Memory B cell (primary cell): ENCODE measurements around the gene PRICKLE4.

Experiments
- ATAC-seq: fragments of 150-1000 bp; cut with Tn5 transposase; 2 replicates; pipeline ENCODE4 v1.10.0; 2021; ENCODE audit warnings: low read depth, mild to moderate bottlenecking, moderate library complexity
- DNase-seq, 2 donors: peaks; one replicate each; pipeline ENCODE4 v3.0.0; 2022; ENCODE audit warnings: low spot score in 2 of 2
- H3K27ac Mint-ChIP-seq: one replicate; pipeline ENCODE4 v1.8.0; 2022; ENCODE audit warnings: mild to moderate bottlenecking, moderate library complexity, mixed read lengths
- H3K27me3 Mint-ChIP-seq: one replicate; pipeline ENCODE4 v1.8.0; 2022; ENCODE audit warnings: mixed read lengths
- H3K36me3 Mint-ChIP-seq: one replicate; pipeline ENCODE4 v1.8.0; 2022; ENCODE audit warnings: mild to moderate bottlenecking, mixed read lengths
- H3K4me1 Mint-ChIP-seq: one replicate; pipeline ENCODE4 v1.8.0; 2022; ENCODE audit warnings: mixed read lengths
- H3K4me3 Mint-ChIP-seq: one replicate; pipeline ENCODE4 v1.8.0; 2022; ENCODE audit warnings: mild to moderate bottlenecking, moderate library complexity, mixed read lengths
- H3K9me3 Mint-ChIP-seq: one replicate; pipeline ENCODE4 v1.8.0; 2022; ENCODE audit warnings: mixed read lengths

The PRICKLE4 gene

DNA sequence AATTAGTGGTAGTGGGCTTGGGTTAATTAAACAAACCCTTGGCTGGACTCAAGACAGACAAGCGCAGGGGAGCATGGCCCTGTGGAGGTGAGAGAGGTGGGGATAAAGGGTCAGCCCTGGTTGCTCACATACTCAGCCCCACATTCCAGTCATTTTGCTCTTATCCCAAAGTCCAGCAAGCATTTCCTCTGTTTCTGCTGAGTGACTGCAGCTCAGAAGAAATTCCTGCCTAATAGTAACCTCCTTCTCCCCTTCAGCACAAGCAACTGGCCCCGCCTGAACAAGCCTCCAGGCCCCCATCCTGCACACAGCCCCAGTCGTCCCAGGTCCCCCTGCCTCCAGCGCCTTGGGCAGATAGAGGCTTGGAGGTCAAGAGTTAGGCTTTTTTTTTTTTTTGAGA, 41.5 kb upstream of the PRICKLE4 start:
- no peak for DNase-seq
- peaks cover 3% of the 10 kb centered on the region for H3K27me3 Mint-ChIP-seq
- no peak overlapping the region for H3K4me3 Mint-ChIP-seq
- H3K27ac Mint-ChIP-seq, result no peak overlapping the region
- no peaks in the 10 kb centered on the region for H3K36me3 Mint-ChIP-seq
- no peak for ATAC-seq
- peaks cover 7% of the 10 kb centered on the region for H3K4me1 Mint-ChIP-seq
- H3K9me3 Mint-ChIP-seq, result no peaks in the 10 kb centered on the region

DNA sequence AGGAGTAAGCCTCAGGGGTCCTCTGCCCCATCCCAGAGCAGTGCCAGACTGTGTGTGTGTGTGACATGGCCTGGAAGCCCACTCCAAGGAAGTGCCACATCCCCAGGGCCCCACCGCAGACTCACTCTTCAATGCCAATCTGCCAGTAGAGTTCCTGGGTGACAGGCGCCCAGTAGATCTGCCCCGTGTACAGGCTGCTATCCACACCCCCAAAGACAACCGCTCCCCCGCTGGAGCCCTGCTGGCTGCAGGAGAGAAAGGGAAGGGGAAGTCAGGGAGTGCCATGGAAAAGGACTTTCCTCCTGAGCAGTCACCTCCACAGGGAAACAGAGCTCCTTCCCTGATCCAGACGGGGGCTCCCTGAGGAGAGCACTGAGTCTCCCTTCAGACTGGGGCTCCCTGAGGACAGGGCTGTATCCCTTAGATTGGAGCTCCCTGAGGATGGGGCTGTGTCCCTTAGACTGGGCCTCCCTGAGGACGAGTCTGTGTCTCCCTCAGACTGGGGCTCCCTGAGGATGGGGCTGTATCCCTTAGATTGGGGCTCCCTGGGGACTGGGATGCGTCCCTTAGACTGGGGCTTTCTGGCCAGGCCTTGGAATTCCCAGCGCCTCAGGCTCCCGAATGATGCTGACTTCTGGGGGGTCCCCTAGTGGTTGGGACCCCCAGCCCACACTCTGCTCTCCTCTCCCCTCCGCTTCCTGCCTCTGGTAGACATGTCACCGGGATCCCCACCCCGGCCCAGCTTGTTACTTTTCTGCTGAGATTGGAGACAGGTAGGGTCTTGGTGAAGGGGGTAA, 40.0 kb upstream of the PRICKLE4 start:
- Mint-ChIP-seq H3K27ac (no peak overlapping the region), H3K9me3 (no peaks in the 10 kb centered on the region), H3K27me3 (peaks cover 6% of the 10 kb centered on the region), H3K36me3 (no peaks in the 10 kb centered on the region), H3K4me1 (peaks cover 10% of the 10 kb centered on the region), H3K4me3 (no peak overlapping the region)
- DNase-seq (no peak), ATAC-seq (no peak)

DNA sequence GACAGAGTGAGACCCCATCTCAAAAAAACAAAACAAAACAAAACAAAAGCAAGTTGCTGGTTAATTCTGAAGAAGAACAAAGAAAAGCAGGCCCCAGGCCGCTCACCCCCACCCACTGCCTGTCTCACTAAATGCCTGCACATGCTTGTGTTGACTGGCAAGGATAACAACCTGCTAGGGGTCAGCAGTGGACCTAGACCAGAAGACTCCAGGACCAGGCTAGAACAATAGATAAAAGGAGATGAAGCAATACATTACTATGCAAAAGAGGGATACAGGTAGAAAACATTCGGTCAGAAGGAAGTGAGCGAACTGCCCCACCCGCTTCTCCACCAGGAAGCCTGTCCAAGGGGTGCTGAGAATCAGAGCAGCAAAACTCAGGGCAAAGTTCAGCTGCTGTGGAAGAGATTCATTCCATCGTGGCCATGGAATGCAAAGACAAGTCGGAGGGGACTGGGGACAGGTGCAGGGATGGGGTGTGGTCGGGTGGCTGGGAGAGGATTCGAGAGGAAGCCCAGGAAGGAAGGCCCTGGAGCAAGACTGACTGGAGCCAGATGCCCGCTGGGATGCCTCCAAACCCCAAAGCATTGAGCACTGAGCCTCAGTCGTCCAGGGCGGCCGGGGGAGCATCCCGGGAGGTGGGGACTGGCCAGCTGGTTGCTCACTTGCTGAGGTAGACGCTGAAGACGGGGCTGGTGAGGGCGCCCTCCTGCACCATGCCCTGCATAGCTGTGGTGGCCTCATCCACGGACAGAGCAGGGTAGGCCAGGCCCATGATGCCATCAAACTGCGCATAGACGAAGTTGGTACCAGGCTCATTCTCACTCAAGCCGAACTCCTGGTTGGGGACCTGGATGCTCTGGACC, 38.7 kb upstream of the PRICKLE4 start:
- no peak for ATAC-seq
- Mint-ChIP-seq H3K4me1 (peaks cover 3% of the 10 kb centered on the region), H3K36me3 (no peaks in the 10 kb centered on the region), H3K9me3 (no peaks in the 10 kb centered on the region), H3K27me3 (peaks cover 6% of the 10 kb centered on the region), H3K4me3 (no peak overlapping the region), H3K27ac (peak overlapping the region; percentile 18)
- DNase-seq, result no peak

GRCh38 chr6:41743406-41744235, 37.0 kb upstream of the PRICKLE4 start:
- no peak overlapping the region for H3K27ac Mint-ChIP-seq
- peaks cover 8% of the 10 kb centered on the region for H3K27me3 Mint-ChIP-seq
- H3K4me3 Mint-ChIP-seq, result no peak overlapping the region
- no peaks in the 10 kb centered on the region for H3K9me3 Mint-ChIP-seq
- peaks cover 3% of the 10 kb centered on the region for H3K4me1 Mint-ChIP-seq
- ATAC-seq (no peak), DNase-seq (no peak)
- no peaks in the 10 kb centered on the region for H3K36me3 Mint-ChIP-seq

DNA sequence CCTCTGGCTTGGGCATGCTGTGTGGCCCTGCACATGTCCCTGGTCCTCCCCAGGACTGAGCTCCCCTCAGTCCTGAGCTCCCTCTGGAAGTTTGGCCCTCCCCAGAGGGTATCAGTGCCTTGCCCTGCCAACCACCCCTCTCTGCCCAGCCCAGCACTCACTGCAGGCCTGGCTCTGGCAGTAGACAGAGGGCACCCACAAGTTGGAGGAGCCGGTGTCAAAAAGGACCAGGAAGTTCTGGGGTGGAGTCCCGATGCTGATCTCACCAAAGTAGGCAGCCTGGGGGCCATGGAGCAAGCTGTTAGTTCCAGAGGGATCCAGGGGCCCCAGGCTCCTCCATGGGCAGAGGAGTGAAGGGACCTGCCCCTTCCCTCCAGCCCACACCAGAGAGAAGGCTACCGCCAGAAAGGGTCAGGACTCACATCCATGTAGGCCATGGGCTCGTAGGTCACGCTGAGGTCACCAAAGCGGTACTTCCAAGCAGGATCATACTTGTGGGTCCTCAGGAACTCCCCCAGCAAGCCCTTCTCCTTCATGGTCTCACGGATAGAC, 36.3 kb upstream of the PRICKLE4 start:
- H3K4me3 Mint-ChIP-seq, result no peak overlapping the region

DNA sequence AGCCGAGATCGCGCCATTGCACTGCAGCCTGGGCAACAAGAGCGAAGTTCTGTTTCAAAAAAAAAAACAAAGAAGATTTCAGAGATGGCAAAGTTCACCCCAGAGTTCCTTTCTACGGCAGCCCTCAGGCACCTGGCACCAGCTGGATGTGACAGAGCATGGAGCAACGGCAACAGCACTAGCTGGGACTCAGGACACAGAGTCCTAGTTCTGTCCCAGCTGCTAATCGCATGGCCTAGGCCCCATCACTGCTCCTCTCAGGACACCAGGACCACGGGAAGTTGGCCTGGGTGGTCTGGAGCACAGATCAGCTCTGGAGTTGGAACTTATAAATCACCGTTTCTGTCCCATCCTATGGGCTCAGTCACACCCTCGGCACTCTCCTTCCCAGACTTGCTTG, 34.5 kb upstream of the PRICKLE4 start:
- Mint-ChIP-seq H3K4me1 (peaks cover 3% of the 10 kb centered on the region), H3K36me3 (no peaks in the 10 kb centered on the region), H3K9me3 (no peaks in the 10 kb centered on the region), H3K27me3 (peaks cover 8% of the 10 kb centered on the region), H3K4me3 (no peak overlapping the region), H3K27ac (no peak overlapping the region)
- ATAC-seq (no peak), DNase-seq (no peak)

More for the DNA sequence above, 36.3 kb upstream of the PRICKLE4 start:
- H3K27me3 Mint-ChIP-seq, result peaks cover 8% of the 10 kb centered on the region
- no peak overlapping the region for H3K27ac Mint-ChIP-seq
- H3K9me3 Mint-ChIP-seq, result no peaks in the 10 kb centered on the region
- H3K36me3 Mint-ChIP-seq, result no peaks in the 10 kb centered on the region
- DNase-seq (no peak), ATAC-seq (no peak)
- H3K4me1 Mint-ChIP-seq, result peaks cover 3% of the 10 kb centered on the region

DNA sequence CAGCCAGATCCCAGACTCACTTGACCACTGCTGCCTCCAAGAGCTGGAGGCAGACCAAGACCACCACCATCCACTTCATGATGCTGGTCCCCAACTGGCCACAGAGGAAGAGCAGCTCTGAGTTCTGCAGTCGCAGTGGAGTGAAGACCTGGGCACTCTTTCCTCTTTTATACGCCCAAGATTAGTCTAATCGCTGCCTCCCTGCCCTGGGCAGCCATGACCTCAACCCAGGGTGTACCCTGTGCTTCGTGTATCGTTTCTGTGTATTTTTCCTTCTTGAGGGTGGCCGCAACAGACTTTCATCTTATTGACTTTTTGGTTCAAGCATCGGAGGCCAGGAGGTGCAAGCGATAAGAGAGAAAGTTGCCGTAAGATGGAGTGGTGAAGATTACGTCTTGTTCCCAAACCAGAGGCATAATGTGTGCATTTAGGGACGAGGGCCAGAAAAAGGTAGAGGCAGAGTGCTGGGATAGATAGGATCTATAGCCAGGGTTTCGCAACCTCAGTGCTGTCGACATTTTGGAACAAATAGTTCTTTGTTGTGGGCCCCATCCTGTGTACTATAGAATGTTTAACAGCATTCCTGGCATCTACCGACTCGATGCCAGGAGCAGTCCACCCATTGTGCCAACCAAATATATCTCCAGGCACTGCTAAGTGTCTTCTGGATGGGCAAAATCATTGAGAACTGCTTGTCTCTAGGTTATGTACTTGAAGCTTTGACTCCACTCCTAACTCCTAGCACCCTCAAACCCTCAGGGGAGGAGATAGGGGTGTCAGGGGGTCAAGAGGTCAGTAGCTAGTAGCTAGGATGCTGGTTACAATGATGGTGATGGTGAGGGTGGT, 33.1 kb upstream of the PRICKLE4 start, which contains the start of gene PGC:
TSS of gene PGC (minus strand) at position 142 of the 846 bp plus-strand sequence. CDS start at position 79, 63 bp downstream.
- DNase-seq, result no peak
- no peaks in the 10 kb centered on the region for H3K9me3 Mint-ChIP-seq
- peaks cover 7% of the 10 kb centered on the region for H3K27me3 Mint-ChIP-seq
- no peak for ATAC-seq
- H3K4me3 Mint-ChIP-seq, result no peak within 1 kb of the TSS
- H3K27ac Mint-ChIP-seq, result no peak within 1 kb of the TSS
- no peaks in the 10 kb centered on the region for H3K36me3 Mint-ChIP-seq
- H3K4me1 Mint-ChIP-seq, result peaks cover 3% of the 10 kb centered on the region

- no peaks in the 10 kb centered on the region for H3K36me3 Mint-ChIP-seq
- no peak for DNase-seq
- H3K4me3 Mint-ChIP-seq, result no peak overlapping the region
- H3K4me1 Mint-ChIP-seq, result peaks cover 3% of the 10 kb centered on the region
- ATAC-seq, result no peak
- peaks cover 8% of the 10 kb centered on the region for H3K27me3 Mint-ChIP-seq
- no peaks in the 10 kb centered on the region for H3K9me3 Mint-ChIP-seq
- H3K27ac Mint-ChIP-seq, result no peak overlapping the region
Observed at GRCh38 chr6:41748102-41748477, 32.5 kb upstream of the PRICKLE4 start.

DNA sequence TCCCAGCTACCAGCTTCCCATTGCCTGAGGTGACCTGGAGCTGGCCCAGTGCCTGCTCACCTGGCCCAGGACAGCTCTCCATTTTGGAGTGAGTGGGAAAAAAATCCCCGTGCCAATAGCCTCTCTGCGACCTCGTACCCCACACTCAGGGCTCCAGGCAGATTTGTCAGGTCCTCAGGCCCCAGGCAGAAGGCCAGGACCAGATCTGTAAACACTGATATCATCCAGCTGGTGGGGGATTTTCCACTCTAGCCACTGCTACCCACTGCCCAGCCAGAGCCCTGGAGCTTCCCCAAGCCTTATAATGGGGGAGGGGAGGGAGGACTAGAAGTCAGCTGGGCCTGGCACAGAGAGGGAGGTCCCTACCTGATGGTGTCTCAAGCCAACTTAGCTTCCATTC, 32.0 kb upstream of the PRICKLE4 start:
- DNase-seq, result no peak
- no peak for ATAC-seq
- Mint-ChIP-seq H3K27ac (no peak overlapping the region), H3K36me3 (no peaks in the 10 kb centered on the region), H3K4me1 (peaks cover 3% of the 10 kb centered on the region), H3K27me3 (peaks cover 9% of the 10 kb centered on the region), H3K9me3 (no peaks in the 10 kb centered on the region), H3K4me3 (no peak overlapping the region)

DNA sequence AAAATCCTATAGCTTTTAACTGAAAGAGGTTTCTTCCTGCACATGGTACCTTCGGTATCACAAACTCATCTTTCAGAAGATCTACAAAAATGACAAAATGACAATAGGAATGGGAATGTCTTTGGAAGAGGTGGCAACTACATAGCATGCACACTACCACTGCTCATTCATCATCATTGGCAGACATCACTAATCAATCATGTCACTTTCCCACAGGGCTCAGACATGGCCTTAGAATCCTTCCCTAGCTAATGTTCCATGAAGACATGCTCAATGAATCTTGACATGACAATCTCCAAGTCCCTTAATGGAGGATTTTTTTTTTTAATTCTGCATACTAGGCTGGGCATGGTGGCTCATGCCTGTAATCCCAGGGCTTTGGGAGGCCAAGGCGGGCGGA, 30.2 kb upstream of the PRICKLE4 start:
- no peaks in the 10 kb centered on the region for H3K4me1 Mint-ChIP-seq
- no peak for DNase-seq
- no peak overlapping the region for H3K27ac Mint-ChIP-seq
- no peak for ATAC-seq
- no peaks in the 10 kb centered on the region for H3K9me3 Mint-ChIP-seq
- no peaks in the 10 kb centered on the region for H3K36me3 Mint-ChIP-seq
- H3K27me3 Mint-ChIP-seq, result peaks cover 10% of the 10 kb centered on the region
- H3K4me3 Mint-ChIP-seq, result no peak overlapping the region

- peaks cover 8% of the 10 kb centered on the region for H3K27me3 Mint-ChIP-seq
- ATAC-seq, result no peak
- DNase-seq, result no peak
- no peaks in the 10 kb centered on the region for H3K36me3 Mint-ChIP-seq
- no peak overlapping the region for H3K27ac Mint-ChIP-seq
- H3K9me3 Mint-ChIP-seq, result no peaks in the 10 kb centered on the region
- H3K4me1 Mint-ChIP-seq, result no peaks in the 10 kb centered on the region
- no peak overlapping the region for H3K4me3 Mint-ChIP-seq
Observed at GRCh38 chr6:41755895-41756294, 24.7 kb upstream of the PRICKLE4 start.

DNA sequence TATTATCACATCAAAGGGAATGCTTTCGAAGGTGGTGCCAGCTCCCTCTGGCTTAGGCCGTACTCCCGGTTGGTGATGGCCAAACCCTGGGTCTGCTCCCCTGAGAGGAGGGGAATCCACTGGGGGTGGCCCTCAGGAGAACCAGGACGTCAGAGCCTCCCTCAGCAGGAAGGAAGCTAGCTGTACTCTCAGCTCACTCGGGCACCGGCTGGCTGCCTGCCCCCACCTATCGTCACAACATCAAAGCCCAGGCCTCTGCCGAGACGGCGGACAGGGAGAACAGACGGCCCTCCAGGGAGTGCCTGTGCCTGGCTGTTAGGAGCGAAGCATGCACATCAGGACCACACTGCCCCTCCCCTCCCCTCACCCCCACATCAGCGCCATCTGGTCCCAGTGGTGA, 24.2 kb upstream of the PRICKLE4 start:
- Mint-ChIP-seq H3K4me3 (no peak overlapping the region), H3K27me3 (peaks cover 10% of the 10 kb centered on the region), H3K9me3 (no peaks in the 10 kb centered on the region), H3K4me1 (no peaks in the 10 kb centered on the region), H3K27ac (no peak overlapping the region), H3K36me3 (no peaks in the 10 kb centered on the region)
- ATAC-seq, result no peak
- DNase-seq, result no peak

DNA sequence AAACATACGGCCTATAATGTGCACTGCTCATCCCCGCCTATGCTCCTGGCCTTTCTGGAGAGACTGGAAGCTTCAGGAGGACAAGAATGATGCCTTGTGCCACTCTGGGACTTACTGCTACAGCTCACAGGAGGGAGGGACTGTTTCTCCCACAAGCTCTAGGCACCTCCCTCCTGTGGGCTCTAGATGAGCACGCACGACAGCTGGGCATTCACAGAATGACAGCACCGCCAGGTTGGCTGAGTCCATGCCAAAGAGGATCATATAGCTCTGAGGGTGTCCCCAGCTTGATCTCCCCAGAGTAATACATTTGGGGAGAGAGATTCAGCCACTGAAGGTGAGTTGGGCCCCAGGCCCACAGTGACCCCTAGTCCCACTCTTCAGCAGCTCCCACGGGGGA, 23.3 kb upstream of the PRICKLE4 start:
- H3K9me3 Mint-ChIP-seq, result no peaks in the 10 kb centered on the region
- peaks cover 9% of the 10 kb centered on the region for H3K27me3 Mint-ChIP-seq
- DNase-seq (no peak), ATAC-seq (no peak)
- H3K36me3 Mint-ChIP-seq, result no peaks in the 10 kb centered on the region
- H3K27ac Mint-ChIP-seq, result no peak overlapping the region
- H3K4me3 Mint-ChIP-seq, result no peak overlapping the region
- H3K4me1 Mint-ChIP-seq, result no peaks in the 10 kb centered on the region
